Measurements from ENCODE around the gene VWA7.

DNA sequence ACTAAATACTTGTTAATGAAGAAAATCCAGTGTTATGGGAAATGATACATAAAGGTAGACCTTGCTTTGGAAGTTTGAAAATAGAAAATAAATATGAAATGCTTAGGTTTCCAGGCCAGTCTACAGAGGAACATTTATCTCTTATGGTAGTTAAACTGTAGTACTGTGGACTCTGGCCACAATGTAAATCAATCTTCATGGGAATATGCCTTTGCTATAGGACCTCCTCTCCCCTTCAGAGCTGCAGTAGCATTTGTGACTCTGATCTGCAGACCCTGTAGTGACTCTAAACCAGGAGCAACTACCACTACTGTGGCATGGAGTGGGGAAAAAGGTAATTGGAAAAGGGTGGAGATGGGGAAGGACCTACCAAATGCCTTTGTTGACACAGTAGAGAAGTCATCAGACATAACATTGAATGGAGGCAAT is 42.8 kb upstream of the VWA7 start:
- TF ChIP-seq RAD21 (IDR thresholded peaks at IDR 0.05; ENCODE audit: low read length): no peak
- no peak for TF ChIP-seq EZH2phosphoT487 (IDR thresholded peaks at IDR 0.05; ENCODE audit: borderline replicate concordance, low read depth)
- no peak for TF ChIP-seq CTCF (IDR thresholded peaks at IDR 0.05)
- TF ChIP-seq MAX (IDR thresholded peaks at IDR 0.05; ENCODE audit: low read depth): no peak
- TF ChIP-seq POLR2AphosphoS5 (IDR thresholded peaks at IDR 0.05; ENCODE audit: low read depth, low read length): no peak
- no peak for TF ChIP-seq CHD2 (IDR thresholded peaks at IDR 0.05; ENCODE audit: low read length, partially characterized antibody)
- no peak for TF ChIP-seq GABPA (IDR thresholded peaks at IDR 0.05; ENCODE audit: low read depth)

All from SK-N-SH (cell line).